Panc1 (cell line): ENCODE results near the gene OSBPL5. TPM values are rescaled to one million over a fixed set of nuclear protein-coding genes. Genes with fewer than 3 reads are reported as not detected.

Experiments used
- ATAC-seq: fragments of 200-7000 bp; cut with Tn5 transposase; 2 replicates; pipeline ENCODE4 v1.9.1; 2020; ENCODE audit warnings: mild to moderate bottlenecking, moderate library complexity
- BruUV-seq: library from RNA; stranded (reverse); fragments of 400-500 nt; replicated peaks from 2 replicates; lab custom pipeline; 2021; lab: Mats Ljungman, UMichigan
- CTCF ChIA-PET: fragments of 300-600 bp; sonication (Branson Sonifier 250); formaldehyde crosslinking; loops from one replicate; lab custom pipeline; 2022; ENCODE audit warnings: antibody characterized with exemption; lab: Charles Lee
- POLR2A ChIA-PET: fragments of 300-600 bp; sonication (Branson Sonifier 250); formaldehyde crosslinking; loops from one replicate; lab custom pipeline; 2022; ENCODE audit warnings: antibody characterized with exemption; lab: Charles Lee
- DNase-seq: peaks from one replicate; pipeline ENCODE4 v3.0.0-alpha.2; 2010; ENCODE audit warnings: low read depth, low spot score
- H3K27ac ChIP-seq: 2 replicates; pipeline ENCODE4 v1.5.1; 2011; ENCODE audit warnings: mild to moderate bottlenecking, low read length, inconsistent platforms
- H3K27me3 ChIP-seq: fragments of 200-500 bp; sonication (Bioruptor generic); 2 replicates; pipeline ENCODE4 v1.6.0; 2014; ENCODE audit warnings: low read length, inconsistent platforms; ENCODE audit not compliant: control insufficient read depth, insufficient read depth
- H3K36me3 ChIP-seq: fragments of 200-500 bp; sonication (Bioruptor generic); 2 replicates; pipeline ENCODE4 v1.5.1; 2014; ENCODE audit warnings: inconsistent platforms, mild to moderate bottlenecking, low read length, moderate library complexity; ENCODE audit not compliant: control insufficient read depth, insufficient read depth
- H3K4me1 ChIP-seq: 2 replicates; pipeline ENCODE4 v1.5.1; 2011; ENCODE audit warnings: inconsistent platforms, mild to moderate bottlenecking, low read length, moderate library complexity; ENCODE audit not compliant: control insufficient read depth, insufficient read depth
- H3K4me3 ChIP-seq, 2 experiments: 2 replicates each; pipeline ENCODE4 v1.5.1; 2011 to 2012; ENCODE audit warnings: low read depth in 2 of 2, low read length in 2 of 2, mild to moderate bottlenecking in 2 of 2, inconsistent platforms in 1 of 2, moderate library complexity in 1 of 2
- H3K9me3 ChIP-seq: fragments of 200-500 bp; sonication (Bioruptor generic); 2 replicates; pipeline ENCODE4 v1.5.1; 2014; ENCODE audit warnings: low read depth, mild to moderate bottlenecking, inconsistent platforms, low read length, moderate library complexity; ENCODE audit not compliant: control insufficient read depth, insufficient read depth
- CTCF ChIP-seq: fragments of 450-650 bp; IDR thresholded peaks from 2 replicates; pipeline ENCODE4 v1.5.1; 2017; ENCODE audit warnings: mild to moderate bottlenecking
- POLR2AphosphoS5 ChIP-seq: IDR thresholded peaks from 2 replicates; pipeline ENCODE4 v1.6.1; 2012; ENCODE audit warnings: mild to moderate bottlenecking, low read depth, low read length, moderate library complexity
- REST ChIP-seq, 2 experiments: IDR thresholded peaks; 2 replicates each; pipeline ENCODE4 v1.6.1; 2011 to 2012; ENCODE audit warnings: low read depth in 2 of 2, control low read depth in 1 of 2, low read length in 1 of 2, mild to moderate bottlenecking in 1 of 2, moderate library complexity in 1 of 2; ENCODE audit not compliant: insufficient read depth in 1 of 2
- SIN3A ChIP-seq: IDR thresholded peaks from 2 replicates; pipeline ENCODE4 v1.6.1; 2012; ENCODE audit warnings: low read depth, mild to moderate bottlenecking, low read length, moderate library complexity, borderline replicate concordance; ENCODE audit not compliant: insufficient read depth
- TCF7L2 ChIP-seq: IDR thresholded peaks from 2 replicates; pipeline ENCODE4 v1.6.1; 2011; ENCODE audit warnings: mild to moderate bottlenecking, low read depth, low read length, inconsistent platforms
- in situ Hi-C: cut with HindIII; loops from 2 replicates; pipeline ENCODE4 v1.10.0; 2016; ENCODE audit warnings: low sequenced_read_pairs, low pct_unique_long_range_greater_than_20kb
- intact Hi-C: fragments of 100-400 bp; cut with micrococcal nuclease; formaldehyde crosslinking; loops from one replicate; pipeline ENCODE4 v1.10.0; 2022; ENCODE audit not compliant: unreplicated experiment
- total RNA-seq: library from RNA; stranded (reverse); gene quantifications from one replicate; pipeline ENCODE4 v1.2.1, GENCODE V29; 2021; ENCODE audit not compliant: unreplicated experiment

Gene OSBPL5
- total RNA-seq, 1 experiment from 2014 or later = 20.2 TPM

GRCh38 chr11:3188496-3189195, 23.5 kb upstream of the OSBPL5 start:
- Histone ChIP-seq H3K4me1 (no peaks in the 10 kb centered on the region), H3K27ac (no peak overlapping the region), H3K9me3 (no peaks in the 10 kb centered on the region), H3K27me3 (no peaks in the 10 kb centered on the region), H3K36me3 (no peaks in the 10 kb centered on the region), H3K4me3 (no peak overlapping the region)
- POLR2A ChIA-PET = no interaction called here
- no peak for TF ChIP-seq POLR2AphosphoS5
- TF ChIP-seq REST (IDR thresholded peaks at IDR 0.05; ENCODE audit: insufficient read depth in 1 of 2, low read depth in 2 of 2, low read length in 1 of 2) = no peak
- CTCF ChIA-PET = interaction anchor here (0.6 kb wide), 1 partner anchor 41 kb away, joined by 3 read pairs; no protein-coding TSS in a partner anchor
- BruUV-seq = no TSS peak
- DNase-seq = no peak
- ATAC-seq = no peak
- intact Hi-C loops = no loop called here
- in situ Hi-C loops = no loop called here

- H3K36me3 ChIP-seq = no peaks in the 10 kb centered on the region
- H3K9me3 ChIP-seq = no peaks in the 10 kb centered on the region
- no TSS peak for BruUV-seq
- H3K27ac ChIP-seq = no peak overlapping the region
- H3K27me3 ChIP-seq = no peaks in the 10 kb centered on the region
- no peak for TF ChIP-seq SIN3A
- TF ChIP-seq CTCF = no peak
- no peak for TF ChIP-seq TCF7L2
- no peak for TF ChIP-seq REST (IDR thresholded peaks at IDR 0.05; ENCODE audit: insufficient read depth in 1 of 2, low read depth in 2 of 2, low read length in 1 of 2)
- no peak for TF ChIP-seq POLR2AphosphoS5
- POLR2A ChIA-PET = no interaction called here
- no peak for DNase-seq
- intact Hi-C loops = no loop called here
- CTCF ChIA-PET = interaction anchor here (0.5 kb wide), 1 partner anchor 91 kb away, joined by 3 read pairs; no protein-coding TSS in a partner anchor
- H3K4me1 ChIP-seq = no peaks in the 10 kb centered on the region
- H3K4me3 ChIP-seq = no peak overlapping the region
- no peak for ATAC-seq
- in situ Hi-C loops = no loop called here
These were observed 21.2 kb upstream of the OSBPL5 start for GRCh38 chr11:3186166-3186953.
